Stimulated activated CD4-positive, alpha-beta T cell treated with anti-CD3 and anti-CD28 coated beads, Interleukin-1b, Interleukin-23, amount 100 ng/mL, for 4 hours (primary cell): ENCODE results near the gene VPS54.
A peak's percentile ranks its signal among the peaks of the same experiment; 100 is the strongest.

Source experiments
- DNase-seq, 2 donors: peaks; one replicate each; pipeline ENCODE4 v3.0.0-alpha.2; 2020; ENCODE audit warnings: low read depth in 2 of 2

VPS54 gene, protein sequence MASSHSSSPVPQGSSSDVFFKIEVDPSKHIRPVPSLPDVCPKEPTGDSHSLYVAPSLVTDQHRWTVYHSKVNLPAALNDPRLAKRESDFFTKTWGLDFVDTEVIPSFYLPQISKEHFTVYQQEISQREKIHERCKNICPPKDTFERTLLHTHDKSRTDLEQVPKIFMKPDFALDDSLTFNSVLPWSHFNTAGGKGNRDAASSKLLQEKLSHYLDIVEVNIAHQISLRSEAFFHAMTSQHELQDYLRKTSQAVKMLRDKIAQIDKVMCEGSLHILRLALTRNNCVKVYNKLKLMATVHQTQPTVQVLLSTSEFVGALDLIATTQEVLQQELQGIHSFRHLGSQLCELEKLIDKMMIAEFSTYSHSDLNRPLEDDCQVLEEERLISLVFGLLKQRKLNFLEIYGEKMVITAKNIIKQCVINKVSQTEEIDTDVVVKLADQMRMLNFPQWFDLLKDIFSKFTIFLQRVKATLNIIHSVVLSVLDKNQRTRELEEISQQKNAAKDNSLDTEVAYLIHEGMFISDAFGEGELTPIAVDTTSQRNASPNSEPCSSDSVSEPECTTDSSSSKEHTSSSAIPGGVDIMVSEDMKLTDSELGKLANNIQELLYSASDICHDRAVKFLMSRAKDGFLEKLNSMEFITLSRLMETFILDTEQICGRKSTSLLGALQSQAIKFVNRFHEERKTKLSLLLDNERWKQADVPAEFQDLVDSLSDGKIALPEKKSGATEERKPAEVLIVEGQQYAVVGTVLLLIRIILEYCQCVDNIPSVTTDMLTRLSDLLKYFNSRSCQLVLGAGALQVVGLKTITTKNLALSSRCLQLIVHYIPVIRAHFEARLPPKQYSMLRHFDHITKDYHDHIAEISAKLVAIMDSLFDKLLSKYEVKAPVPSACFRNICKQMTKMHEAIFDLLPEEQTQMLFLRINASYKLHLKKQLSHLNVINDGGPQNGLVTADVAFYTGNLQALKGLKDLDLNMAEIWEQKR

DNA sequence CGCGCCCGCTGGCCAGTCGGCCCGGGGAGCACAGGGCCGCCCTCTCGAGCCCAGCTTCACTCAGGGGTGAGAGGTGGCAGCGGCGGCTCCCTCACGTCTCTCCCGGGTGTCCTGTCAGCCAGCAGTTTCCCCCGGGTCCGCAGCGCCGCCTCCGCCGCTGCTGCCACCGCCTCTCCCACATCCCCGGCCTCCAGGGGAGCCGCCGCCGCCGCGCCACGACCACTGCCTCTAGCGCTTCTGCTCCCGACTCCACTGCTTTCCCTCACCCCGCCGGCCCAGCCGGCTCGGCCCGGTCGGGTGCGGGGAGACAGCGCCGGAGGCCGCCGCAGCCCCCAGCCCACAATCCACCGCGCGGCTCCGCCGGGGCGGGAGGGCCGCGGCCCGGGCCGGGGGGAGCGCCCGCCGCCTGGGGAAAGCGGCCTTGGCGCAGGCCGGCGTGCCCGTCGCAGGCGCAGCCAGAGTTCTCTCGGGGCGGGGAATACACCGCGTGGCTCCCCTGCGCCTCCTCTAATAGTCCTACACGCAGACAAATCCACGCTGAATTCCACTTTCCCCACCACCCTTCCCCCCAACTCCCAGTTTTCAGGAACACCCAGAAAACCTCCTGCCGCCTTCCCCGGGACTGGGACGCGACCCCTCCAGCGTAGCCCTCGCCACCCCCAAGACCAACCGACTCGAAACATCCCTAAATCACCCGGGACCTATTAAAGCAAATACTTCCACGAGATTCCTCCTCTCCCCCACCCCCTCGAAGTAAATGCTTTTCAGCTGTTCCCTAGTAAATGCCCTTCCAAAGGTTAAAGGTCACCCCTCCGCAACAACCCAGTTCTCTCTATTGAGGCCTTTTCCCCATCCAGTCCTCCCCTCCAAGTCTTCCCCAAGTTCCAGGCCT is at the start of gene VPS54:
TSS of gene VPS54 (minus strand) at position 346 of the 892 bp plus-strand sequence. CDS start 35,429 bp downstream, outside the sequence.
- DNase-seq, result peak; percentile 20 to 44

DNA sequence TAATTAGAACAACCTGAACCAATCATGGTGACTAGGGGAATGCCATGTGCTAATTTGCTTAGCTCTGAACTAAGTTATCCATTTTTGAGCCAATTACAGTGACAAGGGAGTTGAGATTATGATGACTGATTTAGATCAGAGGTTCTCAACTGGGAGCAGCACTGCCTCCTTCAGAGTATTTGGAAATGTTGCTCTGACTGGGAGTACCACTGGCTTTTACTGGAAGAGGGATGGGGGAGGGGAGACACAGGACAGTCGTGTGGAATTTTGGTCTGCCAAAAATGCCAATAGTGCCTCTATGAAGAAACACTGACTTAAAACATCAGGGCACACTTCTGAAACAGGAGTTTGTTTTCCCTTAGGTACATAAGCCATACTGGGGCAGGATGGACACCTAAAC is 48.1 kb upstream of the VPS54 start:
- DNase-seq, result no peak

DNA sequence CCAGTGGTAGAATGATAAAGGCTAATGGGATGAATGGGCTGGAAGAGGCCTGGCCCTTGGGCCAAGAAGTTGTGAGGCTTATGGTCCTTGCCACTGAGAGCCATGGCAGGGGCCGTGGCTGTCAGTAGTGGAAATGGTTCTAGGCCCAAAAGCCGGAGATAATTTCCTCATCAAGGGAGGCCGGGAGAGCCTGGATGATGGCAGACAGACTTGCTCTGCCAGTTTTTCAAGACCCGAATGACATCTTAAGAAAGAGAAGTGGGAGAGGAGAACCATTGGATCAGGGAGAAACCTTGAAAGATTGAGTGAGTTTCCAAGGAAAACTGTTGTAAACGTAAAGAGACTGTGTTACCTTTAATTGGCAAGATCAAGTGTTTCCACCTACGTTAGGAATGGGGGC is 46.3 kb upstream of the VPS54 start:
- no peak for DNase-seq

DNA sequence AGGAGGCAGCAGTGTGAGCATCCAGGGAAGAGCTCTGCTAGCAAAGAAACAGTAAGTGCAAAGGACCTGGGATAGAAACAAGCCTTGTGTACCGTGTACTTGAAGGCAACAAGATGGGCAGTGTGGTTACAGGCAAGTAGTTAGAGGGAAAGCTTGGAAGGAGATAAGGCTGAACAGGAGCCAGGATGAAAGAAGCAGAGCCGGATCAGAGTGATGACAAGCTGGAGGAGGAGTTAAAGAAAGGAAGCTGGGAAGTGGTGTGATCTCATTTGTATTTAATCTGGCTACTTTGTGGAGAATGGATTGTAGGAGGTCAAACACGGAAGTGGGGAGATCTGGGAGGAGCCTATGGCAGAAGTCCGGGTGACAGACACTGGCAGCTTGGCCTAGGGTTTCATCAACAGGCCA is 44.7 kb upstream of the VPS54 start:
- no peak for DNase-seq

DNA sequence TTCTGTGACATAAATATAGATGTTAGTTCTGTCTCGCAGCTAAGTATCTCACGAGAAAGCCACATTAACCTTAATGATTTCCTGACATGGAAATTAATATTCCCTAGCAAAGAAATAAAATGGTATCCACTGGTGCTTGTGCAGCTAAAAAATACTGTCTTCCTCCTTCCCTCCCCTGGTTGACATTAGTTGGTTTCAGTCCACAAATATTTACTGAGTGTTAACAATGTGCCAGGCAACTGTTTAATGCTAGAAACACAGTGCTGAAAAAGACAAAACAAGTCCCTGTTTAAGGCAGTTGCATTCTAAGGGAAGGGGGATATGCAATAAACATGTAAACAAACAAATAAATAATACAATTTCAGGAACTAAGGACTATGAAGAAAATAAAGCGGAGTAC is 44.2 kb upstream of the VPS54 start:
- DNase-seq, result no peak

DNA sequence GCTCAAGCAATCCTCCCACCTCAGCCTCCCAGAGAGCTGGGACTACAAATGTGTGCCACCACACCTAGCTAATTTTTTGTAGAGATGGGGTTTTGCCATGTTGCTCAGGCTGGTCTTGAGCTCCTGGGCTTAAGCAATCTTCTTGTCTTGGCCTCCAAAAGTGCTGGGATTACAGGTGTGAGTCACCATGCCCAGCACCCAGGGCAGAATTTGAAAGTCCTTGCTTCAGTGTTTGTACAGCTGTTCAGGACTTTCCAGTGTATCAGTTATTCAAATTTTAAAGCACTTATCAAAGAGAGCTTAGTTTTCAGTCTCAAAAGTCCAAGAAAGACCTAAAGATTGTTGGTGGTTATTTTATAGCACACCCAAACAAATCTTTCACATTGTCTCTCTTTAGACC is 43.6 kb upstream of the VPS54 start:
- DNase-seq, result no peak

DNA sequence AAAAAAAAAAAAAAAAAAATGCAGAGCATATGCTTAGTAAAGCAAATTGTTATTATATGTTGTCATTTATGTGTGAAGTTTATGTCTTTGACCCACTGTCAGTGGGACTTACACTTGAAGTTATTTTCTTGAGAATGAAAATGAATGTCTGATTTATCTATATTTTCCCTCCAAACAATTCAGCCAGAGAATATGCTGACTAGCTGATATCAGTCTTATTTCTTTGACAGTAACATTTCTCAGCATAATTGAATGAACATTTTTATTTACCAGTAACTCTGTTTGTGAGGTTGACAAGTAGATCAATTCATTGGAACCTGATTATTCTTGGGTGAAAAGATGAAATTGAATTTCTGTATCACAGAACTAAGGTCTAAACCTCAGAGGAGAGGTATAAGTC is 40.0 kb upstream of the VPS54 start:
- DNase-seq, result no peak

DNA sequence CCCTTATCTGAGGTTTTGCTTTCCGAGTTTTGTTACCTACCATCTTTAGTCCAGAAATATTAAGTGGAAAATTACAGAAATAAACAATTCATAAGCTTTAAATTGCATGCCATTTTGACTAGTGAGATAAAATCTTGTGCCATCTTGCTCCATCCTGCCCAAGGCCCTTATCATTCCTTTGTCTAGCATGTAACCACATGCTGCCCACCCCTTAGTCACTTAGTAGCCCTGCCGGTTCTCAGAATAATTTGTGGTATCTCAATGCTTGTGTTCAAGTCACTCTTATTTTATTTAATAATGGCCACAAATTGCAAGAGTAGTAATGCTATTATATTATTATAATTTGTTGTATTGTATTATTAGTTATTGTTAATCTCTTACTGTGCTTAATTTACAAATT is 36.8 kb upstream of the VPS54 start:
- DNase-seq, result no peak

DNA sequence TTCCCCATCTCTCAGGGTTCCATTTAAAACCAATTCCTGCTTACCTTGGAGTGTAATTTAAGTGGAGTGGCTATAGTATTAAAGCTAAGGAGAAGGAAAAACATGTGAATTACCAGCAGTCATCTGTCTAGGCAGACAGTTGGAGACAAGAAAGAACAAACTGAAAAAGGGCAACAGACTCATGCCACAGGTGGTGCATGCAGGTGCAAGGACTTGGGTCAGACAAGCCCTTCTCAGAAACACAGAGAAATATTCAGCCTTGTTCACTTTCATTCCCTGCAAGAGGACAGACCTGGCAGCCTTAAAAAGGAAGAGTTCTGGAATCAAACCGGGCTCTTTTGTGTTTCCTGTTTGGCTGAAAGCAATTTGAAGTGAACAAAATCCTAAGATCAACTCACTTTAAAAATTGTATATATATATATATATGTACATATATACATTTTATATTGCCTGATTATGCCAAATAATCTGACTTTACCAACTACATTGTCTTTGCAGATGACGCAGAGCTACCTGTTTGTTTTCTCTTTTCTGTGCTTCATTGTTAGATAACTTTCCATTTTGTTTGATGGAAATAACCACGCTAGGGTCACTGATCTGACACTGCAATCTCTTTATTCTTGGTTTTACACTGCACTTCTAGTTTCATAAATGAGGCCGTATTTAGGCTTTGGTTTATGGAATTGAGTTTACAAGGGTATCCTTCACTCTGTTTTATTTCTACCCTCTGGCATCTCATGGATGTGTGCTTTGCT is 35.1 kb upstream of the VPS54 start:
- no peak for DNase-seq

DNA sequence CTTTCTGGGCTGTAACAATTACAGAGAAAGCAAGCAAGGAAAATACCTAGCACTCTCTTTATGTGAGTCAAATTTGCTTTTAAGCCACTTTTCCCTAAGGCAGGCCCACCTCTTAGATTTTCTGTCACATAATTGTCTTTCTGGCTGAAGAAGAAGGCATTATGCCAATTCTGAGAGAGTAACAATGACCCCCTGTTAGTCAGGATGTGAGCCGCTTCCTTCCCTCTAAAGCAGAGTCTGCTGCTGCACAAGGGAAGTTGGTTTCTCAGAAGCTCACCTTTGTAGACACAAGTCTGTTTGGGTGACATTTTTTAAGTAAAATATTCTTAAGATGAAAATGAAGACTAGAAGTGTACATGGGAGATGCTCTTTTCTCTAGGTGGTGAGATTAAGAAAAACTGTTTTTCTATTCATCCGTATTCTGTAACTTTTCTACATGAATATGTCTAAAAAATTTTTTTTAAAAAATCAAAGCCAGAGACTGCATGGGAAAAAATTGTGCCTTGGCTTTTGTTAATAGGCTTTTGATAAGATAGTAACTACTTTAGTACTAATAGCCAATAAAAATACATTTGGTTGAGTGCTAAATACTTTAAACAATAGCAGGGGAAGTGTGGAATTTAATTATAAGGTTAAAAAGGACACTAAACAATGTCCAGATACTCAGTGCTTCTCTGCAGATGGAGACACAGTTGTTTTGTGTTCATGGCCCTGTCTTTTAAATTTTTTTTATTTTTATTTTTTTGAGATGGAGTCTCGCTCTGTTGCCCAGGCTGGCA is 33.4 kb upstream of the VPS54 start:
- DNase-seq, result no peak

DNA sequence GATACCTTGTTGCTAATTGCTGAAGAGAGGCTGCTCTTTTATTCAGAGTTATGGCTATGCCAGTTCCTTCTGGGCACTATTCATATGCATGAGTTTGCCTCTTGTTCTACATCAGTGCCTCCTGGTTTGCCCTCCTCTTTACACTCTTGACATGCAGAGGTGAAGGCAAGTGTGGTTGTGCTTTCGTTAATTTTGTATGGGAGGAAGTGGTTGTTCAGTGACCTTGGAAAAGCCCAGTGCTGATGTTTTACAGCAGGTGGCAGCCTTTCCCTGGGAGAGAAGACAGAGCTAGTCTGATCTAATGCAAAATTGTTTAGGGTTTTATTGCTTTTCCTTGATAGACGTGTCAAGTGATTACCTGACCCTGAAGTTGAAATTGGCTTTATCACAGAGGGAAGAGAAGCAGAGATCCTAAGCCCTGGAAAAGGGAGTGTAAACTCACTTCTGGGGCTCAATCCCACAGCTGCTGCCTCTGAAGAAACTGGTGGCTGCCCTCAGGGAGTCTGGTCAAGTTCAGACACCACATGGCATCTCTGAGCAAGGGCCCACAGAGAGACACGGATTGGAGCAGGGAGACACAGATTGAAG is 30.5 kb upstream of the VPS54 start:
- DNase-seq, result peak; percentile 32 to 62

DNA sequence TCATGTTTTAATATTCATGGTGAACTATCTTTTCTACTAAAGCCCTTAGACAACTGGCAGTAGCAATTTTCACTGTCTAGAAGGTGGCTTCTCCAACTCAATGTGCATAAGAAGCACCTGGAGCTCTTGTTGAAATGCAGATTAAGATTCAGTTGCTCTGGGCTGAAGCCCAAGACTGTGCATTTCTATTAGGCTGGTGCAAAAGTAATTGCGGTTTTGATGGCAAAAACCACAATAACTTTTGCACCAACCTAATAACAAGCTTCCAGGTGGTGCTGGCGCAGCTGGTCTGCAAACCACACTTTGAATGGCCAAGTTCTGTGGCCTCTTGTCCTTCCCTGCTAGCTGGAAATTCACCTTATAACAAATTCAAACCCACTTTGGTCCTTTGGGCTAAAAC is 26.7 kb upstream of the VPS54 start:
- DNase-seq, result no peak

DNA sequence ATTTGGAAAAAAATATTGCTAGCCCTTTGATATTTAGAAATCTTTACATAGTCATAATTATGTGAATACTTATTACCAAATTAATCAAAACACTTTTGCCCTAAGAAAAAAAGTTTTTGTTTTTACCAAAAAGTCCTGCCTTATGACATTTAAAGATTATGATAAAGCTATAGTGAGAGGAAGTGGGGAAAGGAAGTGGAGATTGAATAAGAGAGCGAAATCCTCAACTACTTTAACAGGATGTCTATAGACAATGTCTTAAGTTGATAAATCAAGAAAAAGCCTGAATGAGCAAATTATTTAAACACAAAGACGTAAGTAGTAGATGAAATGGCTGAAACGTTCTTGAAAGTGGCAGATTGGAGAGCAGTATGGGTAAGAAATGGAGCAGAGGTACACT is 20.9 kb upstream of the VPS54 start:
- no peak for DNase-seq

DNA sequence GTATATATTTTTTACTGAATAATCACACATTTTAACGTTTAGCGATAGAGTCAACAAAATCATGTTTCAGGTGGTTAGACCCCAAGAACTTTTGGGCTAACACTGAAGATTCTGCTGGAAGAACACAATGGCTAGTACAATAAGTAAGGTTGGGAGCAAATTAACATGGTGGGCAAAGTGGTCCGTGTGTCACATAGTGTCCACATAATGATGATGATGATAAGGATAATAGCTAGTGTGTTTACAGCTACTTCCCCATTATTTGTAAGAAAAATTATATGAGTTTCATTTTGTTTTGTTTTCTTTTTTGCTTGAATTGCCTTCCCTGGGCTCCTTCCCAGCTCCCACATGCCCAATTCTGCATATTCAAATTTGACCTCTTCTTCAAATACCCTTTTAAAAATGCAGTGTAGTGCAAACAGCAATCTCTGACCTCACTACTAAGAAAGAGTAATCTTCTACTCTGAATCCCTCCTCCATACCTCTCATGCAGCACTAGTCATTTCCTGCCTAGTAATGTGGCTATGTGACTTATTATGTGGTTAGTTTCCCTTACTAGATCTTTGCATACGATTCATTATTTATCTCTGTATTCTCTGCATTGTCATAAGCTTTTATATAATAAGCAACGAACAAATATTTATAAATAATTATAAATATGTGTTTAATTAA is 16.9 kb upstream of the VPS54 start:
- DNase-seq, result no peak

DNA sequence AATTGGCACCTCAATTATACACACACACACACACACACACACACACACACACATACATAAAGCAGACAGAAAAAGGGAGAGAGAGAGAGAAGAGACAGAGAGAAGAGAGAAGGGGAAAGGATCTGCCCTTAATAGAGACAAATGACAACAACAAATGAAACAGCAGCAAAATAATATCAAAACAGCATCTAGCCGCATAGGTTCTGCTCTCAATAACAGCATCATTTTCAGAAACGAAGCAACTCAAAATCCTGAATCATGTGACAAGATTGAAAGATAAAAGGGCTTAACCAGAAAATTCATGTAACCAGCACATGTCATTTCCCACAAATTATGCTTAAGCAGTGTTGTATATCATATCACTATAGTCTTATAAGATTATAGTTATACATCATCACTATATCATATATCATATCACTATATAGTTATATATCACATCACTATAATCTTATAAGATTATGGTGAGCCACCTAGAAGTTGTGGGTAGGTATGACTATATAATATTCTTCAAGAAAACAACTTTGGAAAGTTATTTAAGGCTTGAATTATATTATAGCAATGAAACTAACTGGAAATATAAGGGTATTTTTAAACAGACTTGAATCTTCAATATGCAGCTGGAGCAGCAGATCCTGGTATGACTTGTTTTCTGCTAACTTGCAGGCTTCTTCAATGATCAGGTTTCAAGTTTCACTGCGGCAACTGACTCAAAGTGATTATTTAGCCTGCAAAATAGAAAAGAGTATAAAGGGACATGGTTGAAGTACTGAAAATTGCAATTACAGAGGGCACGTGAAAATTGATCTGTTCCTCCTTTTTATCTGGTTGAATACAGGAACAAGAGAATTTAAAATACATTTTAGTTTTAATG is 16.1 kb upstream of the VPS54 start:
- DNase-seq, result no peak

DNA sequence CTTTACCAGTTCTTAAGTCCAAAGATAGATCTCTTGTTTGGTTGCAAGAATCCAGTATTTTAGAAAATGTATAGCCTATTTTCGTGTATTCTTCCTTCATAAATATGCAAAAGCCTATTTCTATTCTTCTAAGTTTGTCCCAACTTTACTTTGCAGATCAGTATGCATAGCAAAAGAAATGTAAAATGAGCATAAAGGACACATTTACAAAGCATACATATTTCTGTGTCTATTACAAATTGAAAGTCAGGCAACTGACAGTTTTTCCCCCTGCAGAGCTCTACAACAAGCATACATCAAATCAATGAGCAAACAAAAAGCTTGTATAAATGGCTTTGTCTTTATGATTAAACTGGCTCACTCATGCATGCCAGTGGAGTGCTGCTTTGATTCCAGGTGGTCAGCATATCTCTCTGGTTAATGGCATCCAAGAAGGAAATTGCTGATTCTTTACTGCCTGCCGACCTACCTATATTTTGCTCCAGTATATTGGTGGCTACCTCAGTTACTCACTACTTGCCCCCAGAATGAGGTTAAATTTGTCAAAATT is 10.0 kb upstream of the VPS54 start:
- DNase-seq, result no peak

DNA sequence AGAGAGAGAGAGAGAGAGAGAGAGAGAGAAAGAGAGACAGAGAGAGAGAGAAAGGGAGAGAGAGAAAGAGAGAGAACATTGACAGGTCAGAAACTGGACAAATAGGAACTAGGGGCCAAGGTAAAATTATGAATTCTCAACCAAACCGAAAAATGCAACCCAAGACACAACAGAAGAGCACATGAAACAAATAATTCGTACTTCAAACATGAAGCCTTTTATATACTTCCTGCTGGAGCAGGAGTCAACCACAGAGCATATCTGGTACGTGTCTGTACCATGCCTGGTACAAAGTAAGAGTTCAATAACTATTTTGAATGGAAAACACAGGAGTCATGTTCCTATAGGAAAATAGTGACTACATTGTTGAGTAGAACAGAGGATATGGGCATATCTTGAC is 6.5 kb upstream of the VPS54 start:
- no peak for DNase-seq
